K562 (cell line): ENCODE data around the gene ZNF649. TPM values are rescaled to one million over a fixed set of nuclear protein-coding genes. Genes with fewer than 3 reads are reported as not detected.

Source experiments
- ARHGAP35 ChIP-seq: fragments of 450-650 bp; IDR thresholded peaks from 2 replicates; pipeline ENCODE4 v1.6.1; 2018; ENCODE audit not compliant: partially characterized antibody
- BHLHE40 ChIP-seq: IDR thresholded peaks from 2 replicates; pipeline ENCODE4 v1.6.1; 2011; ENCODE audit warnings: low read length, improper control_type of control experiment
- CGGBP1 ChIP-seq: fragments of 250-450 bp; sonication (Bioruptor Pico); IDR thresholded peaks from 2 replicates; pipeline ENCODE4 v1.9.0; 2021; ENCODE audit warnings: mild to moderate bottlenecking
- FUS ChIP-seq: fragments of 200-400 bp; formaldehyde crosslinking; optimal IDR thresholded peaks from 2 replicates; pipeline ENCODE3; 2017; ENCODE audit warnings: low read depth, low read length
- HES1 ChIP-seq: fragments of 450-650 bp; IDR thresholded peaks from 2 replicates; pipeline ENCODE4 v1.6.1; 2016; ENCODE audit warnings: low read depth, mild to moderate bottlenecking, moderate library complexity
- HMG20A ChIP-seq: fragments of 450-650 bp; formaldehyde crosslinking; conservative IDR thresholded peaks from 2 replicates; pipeline ENCODE4 v1.4.0; 2020; ENCODE audit warnings: mild to moderate bottlenecking, mixed read lengths
- IRF1 ChIP-seq: sonication (generic); formaldehyde crosslinking; IDR thresholded peaks from 2 replicates; pipeline ENCODE4 v1.8.0; 2022; ENCODE audit warnings: missing genetic modification reagents, mild to moderate bottlenecking, borderline replicate concordance
- KDM4B ChIP-seq, 2 experiments: fragments of 450-650 bp in 1 of 2; sonication (generic) in 1 of 2; IDR thresholded peaks; 2 replicates each; pipeline ENCODE4 v1.6.1; 2016 to 2017; ENCODE audit warnings: borderline replicate concordance in 2 of 2, antibody characterized with exemption in 1 of 2, low read depth in 1 of 2, mild to moderate bottlenecking in 1 of 2
- NCOA2 ChIP-seq, 2 experiments: fragments of 450-650 bp; IDR thresholded peaks; 2 replicates each; pipeline ENCODE4 v1.6.1; 2018; ENCODE audit warnings: mild to moderate bottlenecking in 2 of 2, moderate library complexity in 1 of 2; ENCODE audit not compliant: partially characterized antibody in 2 of 2
- NFYB ChIP-seq: IDR thresholded peaks from 2 replicates; pipeline ENCODE4 v1.6.1; 2011; ENCODE audit warnings: mild to moderate bottlenecking, moderate library complexity; ENCODE audit not compliant: insufficient read length; ENCODE audit errors: extremely low read depth
- NR1H2 ChIP-seq: sonication (generic); formaldehyde crosslinking; IDR thresholded peaks from 2 replicates; pipeline ENCODE4 v1.4.0; 2020; ENCODE audit warnings: mild to moderate bottlenecking, missing genetic modification reagents
- NRF1 ChIP-seq, 2 experiments: fragments of 450-650 bp; IDR thresholded peaks in 1 of 2; conservative IDR thresholded peaks in 1 of 2; 2 replicates each; pipeline ENCODE4 v1.6.1; 2014; ENCODE audit warnings: mild to moderate bottlenecking in 2 of 2
- PHB2 ChIP-seq: fragments of 450-650 bp; IDR thresholded peaks from 2 replicates; pipeline ENCODE4 v1.6.1; 2017; ENCODE audit warnings: low read depth
- RBM34 ChIP-seq: fragments of 200-400 bp; formaldehyde crosslinking; IDR thresholded peaks from 2 replicates; pipeline ENCODE4 v1.6.1; 2018; ENCODE audit warnings: low read length, borderline replicate concordance; ENCODE audit not compliant: insufficient read depth
- RBM39 ChIP-seq: fragments of 200-400 bp; formaldehyde crosslinking; optimal IDR thresholded peaks from 2 replicates; pipeline ENCODE3; 2018; ENCODE audit warnings: low read depth, low read length
- TCF7L2 ChIP-seq: fragments of 150-350 bp; IDR thresholded peaks from 2 replicates; pipeline ENCODE4 v1.6.1; 2016; ENCODE audit warnings: low read depth, mild to moderate bottlenecking, low read length, moderate library complexity
- TCFL5 ChIP-seq: fragments of 250-450 bp; sonication (Bioruptor Pico); conservative IDR thresholded peaks from 2 replicates; pipeline ENCODE4 v1.6.1; 2021; ENCODE audit warnings: mild to moderate bottlenecking, moderate library complexity, matching md5 sums
- TEAD4 ChIP-seq, 2 experiments: sonication (generic) in 1 of 2; formaldehyde crosslinking in 1 of 2; IDR thresholded peaks; 2 replicates each; pipeline versions ENCODE4 v1.6.1 to v1.8.0; 2012 to 2022; ENCODE audit warnings: borderline replicate concordance in 1 of 2, inconsistent platforms in 1 of 2, low read length in 1 of 2, mild to moderate bottlenecking in 1 of 2, missing genetic modification reagents in 1 of 2
- TRIM24 ChIP-seq, 2 experiments: fragments of 450-650 bp; IDR thresholded peaks; 2 replicates each; pipeline ENCODE4 v1.6.1; 2016
- USF1 ChIP-seq: sonication (generic); formaldehyde crosslinking; IDR thresholded peaks from 2 replicates; pipeline ENCODE4 v1.9.0; 2022; ENCODE audit warnings: mild to moderate bottlenecking, missing genetic modification reagents
- ZBED1 ChIP-seq: IDR thresholded peaks from 2 replicates; pipeline ENCODE4 v1.6.1; 2014
- ZBTB1 ChIP-seq: sonication (generic); formaldehyde crosslinking; IDR thresholded peaks from 2 replicates; pipeline ENCODE4 v1.8.1; 2023; ENCODE audit warnings: missing genetic modification reagents, low read depth, mild to moderate bottlenecking, borderline replicate concordance
- ZNF174 ChIP-seq: fragments of 250-450 bp; sonication (Bioruptor Pico); IDR thresholded peaks from 2 replicates; pipeline ENCODE4 v1.4.0; 2020; ENCODE audit warnings: mild to moderate bottlenecking
- ZNF232 ChIP-seq: sonication (generic); formaldehyde crosslinking; IDR thresholded peaks from 2 replicates; pipeline ENCODE4 v1.8.0; 2022; ENCODE audit warnings: mild to moderate bottlenecking, missing genetic modification reagents
- ZNF395 ChIP-seq: fragments of 200-800 bp; sonication (Bioruptor generic); IDR thresholded peaks from 2 replicates; pipeline ENCODE4 v1.6.1; 2017; ENCODE audit warnings: missing genetic modification characterization, missing compliant biosample characterization
- polyA plus RNA-seq, 8 experiments: library from polyadenylated mRNA; depleted of rRNA in 4 of 8; stranded (reverse) in 5 of 8; unstranded in 3 of 8; fragments of >200 nt; fragmentation: Nextera tagmentation in 2 of 8; fragmentation: Illumina TruSeq in 1 of 8; extraction: Ambion mirVana in 2 of 8; extraction: Trizol in 1 of 8; gene quantifications; 2 replicates each; pipeline versions ENCODE4 v1.2.1 to v1.2.3, GENCODE V29; 2011 to 2014; ENCODE audit warnings: inconsistent platforms in 1 of 8, missing spikeins in 1 of 8
- total RNA-seq, 7 experiments: library from RNA; depleted of rRNA in 6 of 7; stranded (reverse); fragments of >200 nt in 6 of 7; fragmentation: Illumina TruSeq in 2 of 7; extraction: Trizol in 2 of 7; gene quantifications; 2 replicates each; pipeline versions ENCODE4 v1.2.1 to v1.2.3, GENCODE V29; 2011 to 2021; ENCODE audit warnings: low replicate concordance in 1 of 7

The ZNF649 gene
- total and polyA plus RNA-seq, 9 of the 15 experiments (the other 6 are each of a cell fraction or from before 2014, with no cell fraction given), result 1.4 to 14.9 (median 8.3) TPM

GRCh38 chr19:51904331-51905165 lies at the start of gene ZNF649 (continued):
- TF ChIP-seq IRF1 (CRISPR knock-in tag) (no peak), TRIM24 (IDR thresholded peaks at IDR 0.05) (no peak), ZNF232 (CRISPR knock-in tag) (0 out of 2 replicates have a peak, but pooled peaks have one; percentile 48), NRF1 (conservative IDR thresholded peaks at IDR 0.05 in 1 of 2, IDR thresholded peaks at IDR 0.05 in 1 of 2) (peak; percentile 26 to 27; a peak in 1 of 4 replicates), RBM34 (no peak), NFYB (no peak), BHLHE40 (no peak), CGGBP1 (CRISPR knock-in tag) (no peak), TCF7L2 (peak; percentile 99), RBM39 (no peak), HES1 (no peak), ZBTB1 (CRISPR knock-in tag) (peak; percentile 94), KDM4B (IDR thresholded peaks at IDR 0.05; ENCODE audit: borderline replicate concordance in 2 of 2, low read depth in 1 of 2) (0 out of 4 replicates have a peak, but pooled peaks of 1 of the 2 experiments have one; percentile 53), ZNF174 (CRISPR knock-in tag) (no peak), USF1 (CRISPR knock-in tag) (no peak), NR1H2 (no peak), ZNF395 (no peak), NCOA2 (IDR thresholded peaks at IDR 0.05; ENCODE audit: partially characterized antibody in 2 of 2) (no peak), HMG20A (CRISPR knock-in tag) (no peak), FUS (no peak), TCFL5 (no peak), TEAD4 (IDR thresholded peaks at IDR 0.05; ENCODE audit: low read length) (peak; percentile 57; the same call in 1 of the 2 replicates), TEAD4 (CRISPR knock-in tag; IDR thresholded peaks at IDR 0.05; ENCODE audit: borderline replicate concordance) (no peak), PHB2 (no peak), ARHGAP35 (no peak), ZBED1 (no peak)
